ENCODE data around the gene CPXM2. TPM values are rescaled to one million over a fixed set of nuclear protein-coding genes. Genes with fewer than 3 reads are reported as not detected.

Gene CPXM2
- total RNA-seq, 1 experiment from 2014 or later: not detected

DNA sequence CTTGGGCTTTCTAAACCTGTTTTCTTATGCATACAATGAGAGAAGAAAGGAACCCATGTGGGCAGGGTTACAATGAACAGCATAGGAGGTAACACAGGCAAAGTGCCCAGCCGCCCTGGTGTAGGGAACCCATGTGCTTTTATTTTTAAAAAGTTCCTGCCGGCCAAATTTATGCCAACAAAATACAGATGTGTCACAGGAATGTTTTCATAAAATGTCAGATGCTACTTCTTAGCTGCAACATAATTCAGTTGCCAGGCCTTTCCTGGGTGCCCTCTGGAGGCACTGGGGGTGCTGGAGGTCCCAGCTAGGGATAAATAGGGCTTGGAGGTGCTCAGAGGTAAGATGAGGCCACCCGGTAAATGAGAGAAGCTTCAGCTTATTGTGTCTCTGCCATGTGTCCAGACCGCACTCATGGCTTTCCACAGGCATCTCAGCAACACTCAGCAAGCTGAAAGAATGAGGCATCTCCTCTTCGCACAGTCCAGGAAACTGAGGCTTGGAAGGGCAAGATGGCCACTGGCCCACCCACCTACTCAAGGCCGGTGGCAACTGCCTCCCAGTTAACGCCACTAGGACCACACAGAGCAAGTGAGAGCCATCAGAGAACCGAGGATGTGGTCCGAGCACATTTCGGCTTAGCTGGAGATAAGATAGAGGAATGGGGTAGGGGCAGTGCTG, 58.3 kb downstream of the CPXM2 start:
- Histone ChIP-seq H3K27me3 (ENCODE audit: control insufficient read depth, insufficient read depth, low read length) (peaks cover 18% of the 10 kb centered on the region), H3K4me1 (ENCODE audit: control insufficient read depth, insufficient read depth, low read length) (no peaks in the 10 kb centered on the region), H3K27ac (ENCODE audit: low read length) (no peak overlapping the region), H3K4me3 (ENCODE audit: low read depth in 2 of 2, low read length in 2 of 2) (no peak overlapping the region), H3K9me3 (ENCODE audit: control insufficient read depth, insufficient read depth, low read depth, low read length) (no peaks in the 10 kb centered on the region), H3K36me3 (ENCODE audit: control insufficient read depth, insufficient read depth, low read length) (no peaks in the 10 kb centered on the region)
- TF ChIP-seq TCF7L2 (IDR thresholded peaks at IDR 0.05; ENCODE audit: low read depth, low read length): no peak
- no peak for TF ChIP-seq SIN3A (IDR thresholded peaks at IDR 0.05; ENCODE audit: borderline replicate concordance, insufficient read depth, low read depth, low read length)
- TF ChIP-seq POLR2AphosphoS5 (IDR thresholded peaks at IDR 0.05; ENCODE audit: low read depth, low read length): no peak
- TF ChIP-seq, protein P1, sequence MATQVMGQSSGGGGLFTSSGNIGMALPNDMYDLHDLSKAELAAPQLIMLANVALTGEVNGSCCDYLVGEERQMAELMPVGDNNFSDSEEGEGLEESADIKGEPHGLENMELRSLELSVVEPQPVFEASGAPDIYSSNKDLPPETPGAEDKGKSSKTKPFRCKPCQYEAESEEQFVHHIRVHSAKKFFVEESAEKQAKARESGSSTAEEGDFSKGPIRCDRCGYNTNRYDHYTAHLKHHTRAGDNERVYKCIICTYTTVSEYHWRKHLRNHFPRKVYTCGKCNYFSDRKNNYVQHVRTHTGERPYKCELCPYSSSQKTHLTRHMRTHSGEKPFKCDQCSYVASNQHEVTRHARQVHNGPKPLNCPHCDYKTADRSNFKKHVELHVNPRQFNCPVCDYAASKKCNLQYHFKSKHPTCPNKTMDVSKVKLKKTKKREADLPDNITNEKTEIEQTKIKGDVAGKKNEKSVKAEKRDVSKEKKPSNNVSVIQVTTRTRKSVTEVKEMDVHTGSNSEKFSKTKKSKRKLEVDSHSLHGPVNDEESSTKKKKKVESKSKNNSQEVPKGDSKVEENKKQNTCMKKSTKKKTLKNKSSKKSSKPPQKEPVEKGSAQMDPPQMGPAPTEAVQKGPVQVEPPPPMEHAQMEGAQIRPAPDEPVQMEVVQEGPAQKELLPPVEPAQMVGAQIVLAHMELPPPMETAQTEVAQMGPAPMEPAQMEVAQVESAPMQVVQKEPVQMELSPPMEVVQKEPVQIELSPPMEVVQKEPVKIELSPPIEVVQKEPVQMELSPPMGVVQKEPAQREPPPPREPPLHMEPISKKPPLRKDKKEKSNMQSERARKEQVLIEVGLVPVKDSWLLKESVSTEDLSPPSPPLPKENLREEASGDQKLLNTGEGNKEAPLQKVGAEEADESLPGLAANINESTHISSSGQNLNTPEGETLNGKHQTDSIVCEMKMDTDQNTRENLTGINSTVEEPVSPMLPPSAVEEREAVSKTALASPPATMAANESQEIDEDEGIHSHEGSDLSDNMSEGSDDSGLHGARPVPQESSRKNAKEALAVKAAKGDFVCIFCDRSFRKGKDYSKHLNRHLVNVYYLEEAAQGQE (IDR thresholded peaks at IDR 0.05; ENCODE audit: insufficient read depth in 1 of 2, low read depth in 2 of 2, low read length in 1 of 2): no peak
- TF ChIP-seq, protein P2, sequence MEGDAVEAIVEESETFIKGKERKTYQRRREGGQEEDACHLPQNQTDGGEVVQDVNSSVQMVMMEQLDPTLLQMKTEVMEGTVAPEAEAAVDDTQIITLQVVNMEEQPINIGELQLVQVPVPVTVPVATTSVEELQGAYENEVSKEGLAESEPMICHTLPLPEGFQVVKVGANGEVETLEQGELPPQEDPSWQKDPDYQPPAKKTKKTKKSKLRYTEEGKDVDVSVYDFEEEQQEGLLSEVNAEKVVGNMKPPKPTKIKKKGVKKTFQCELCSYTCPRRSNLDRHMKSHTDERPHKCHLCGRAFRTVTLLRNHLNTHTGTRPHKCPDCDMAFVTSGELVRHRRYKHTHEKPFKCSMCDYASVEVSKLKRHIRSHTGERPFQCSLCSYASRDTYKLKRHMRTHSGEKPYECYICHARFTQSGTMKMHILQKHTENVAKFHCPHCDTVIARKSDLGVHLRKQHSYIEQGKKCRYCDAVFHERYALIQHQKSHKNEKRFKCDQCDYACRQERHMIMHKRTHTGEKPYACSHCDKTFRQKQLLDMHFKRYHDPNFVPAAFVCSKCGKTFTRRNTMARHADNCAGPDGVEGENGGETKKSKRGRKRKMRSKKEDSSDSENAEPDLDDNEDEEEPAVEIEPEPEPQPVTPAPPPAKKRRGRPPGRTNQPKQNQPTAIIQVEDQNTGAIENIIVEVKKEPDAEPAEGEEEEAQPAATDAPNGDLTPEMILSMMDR (IDR thresholded peaks at IDR 0.05): no peak
- ChIA-PET CTCF (no interaction called here), POLR2A (no interaction called here)
- ATAC-seq: no peak
- in situ Hi-C loops (cut with HindIII; ENCODE audit: low pct_unique_long_range_greater_than_20kb, low sequenced_read_pairs) (no loop called here), intact Hi-C loops (cut with micrococcal nuclease; ENCODE audit: unreplicated experiment) (no loop called here)
- no TSS peak for BruUV-seq (replicated peaks)
- no peak for DNase-seq (ENCODE audit: low read depth, low spot score)

DNA sequence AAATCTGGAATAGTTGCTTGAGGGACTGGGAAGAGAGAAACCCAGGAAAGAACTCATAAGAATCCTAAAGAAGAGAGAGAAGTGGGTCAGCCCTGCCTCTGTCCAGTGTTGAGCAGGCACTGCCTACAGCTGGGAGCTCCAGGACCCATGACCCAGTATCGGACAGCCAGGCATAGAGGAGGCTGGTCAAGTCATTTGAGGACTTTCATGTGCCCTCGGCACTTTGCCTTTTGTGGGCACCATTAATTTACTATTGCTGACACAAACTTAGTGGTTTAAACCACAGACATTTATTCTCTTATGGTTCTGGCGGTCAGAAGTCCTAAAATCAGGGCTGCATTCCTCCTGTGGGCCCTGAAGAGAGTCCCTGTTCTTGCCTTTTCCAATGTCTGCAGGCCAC, 60.3 kb downstream of the CPXM2 start:
- H3K4me3 ChIP-seq (ENCODE audit: low read depth in 2 of 2, low read length in 2 of 2): no peak overlapping the region
- TF ChIP-seq, protein P1 (IDR thresholded peaks at IDR 0.05; ENCODE audit: insufficient read depth in 1 of 2, low read depth in 2 of 2, low read length in 1 of 2): no peak
- no peak for TF ChIP-seq SIN3A (IDR thresholded peaks at IDR 0.05; ENCODE audit: borderline replicate concordance, insufficient read depth, low read depth, low read length)
- TF ChIP-seq, protein P2 (IDR thresholded peaks at IDR 0.05): no peak
- TF ChIP-seq POLR2AphosphoS5 (IDR thresholded peaks at IDR 0.05; ENCODE audit: low read depth, low read length): no peak
- no peak for TF ChIP-seq TCF7L2 (IDR thresholded peaks at IDR 0.05; ENCODE audit: low read depth, low read length)
- no peak for ATAC-seq
- peaks cover 10% of the 10 kb centered on the region for H3K27me3 ChIP-seq (ENCODE audit: control insufficient read depth, insufficient read depth, low read length)
- POLR2A ChIA-PET: no interaction called here
- no TSS peak for BruUV-seq (replicated peaks)
- H3K36me3 ChIP-seq (ENCODE audit: control insufficient read depth, insufficient read depth, low read length): no peaks in the 10 kb centered on the region
- in situ Hi-C loops (cut with HindIII; ENCODE audit: low pct_unique_long_range_greater_than_20kb, low sequenced_read_pairs) (no loop called here), intact Hi-C loops (cut with micrococcal nuclease; ENCODE audit: unreplicated experiment) (no loop called here)
- DNase-seq (ENCODE audit: low read depth, low spot score): no peak
- CTCF ChIA-PET: no interaction called here
- no peaks in the 10 kb centered on the region for H3K9me3 ChIP-seq (ENCODE audit: control insufficient read depth, insufficient read depth, low read depth, low read length)
- no peak overlapping the region for H3K27ac ChIP-seq (ENCODE audit: low read length)
- no peaks in the 10 kb centered on the region for H3K4me1 ChIP-seq (ENCODE audit: control insufficient read depth, insufficient read depth, low read length)

Measured in Panc1 (cell line).